Measurements from ENCODE around the gene GRHL1. TPM values are rescaled to one million over a fixed set of nuclear protein-coding genes. Genes with fewer than 3 reads are reported as not detected.

GRHL1 gene
- total and polyA plus RNA-seq, 4 donors = 3.6 to 13.7 (median 6.1) TPM

DNA sequence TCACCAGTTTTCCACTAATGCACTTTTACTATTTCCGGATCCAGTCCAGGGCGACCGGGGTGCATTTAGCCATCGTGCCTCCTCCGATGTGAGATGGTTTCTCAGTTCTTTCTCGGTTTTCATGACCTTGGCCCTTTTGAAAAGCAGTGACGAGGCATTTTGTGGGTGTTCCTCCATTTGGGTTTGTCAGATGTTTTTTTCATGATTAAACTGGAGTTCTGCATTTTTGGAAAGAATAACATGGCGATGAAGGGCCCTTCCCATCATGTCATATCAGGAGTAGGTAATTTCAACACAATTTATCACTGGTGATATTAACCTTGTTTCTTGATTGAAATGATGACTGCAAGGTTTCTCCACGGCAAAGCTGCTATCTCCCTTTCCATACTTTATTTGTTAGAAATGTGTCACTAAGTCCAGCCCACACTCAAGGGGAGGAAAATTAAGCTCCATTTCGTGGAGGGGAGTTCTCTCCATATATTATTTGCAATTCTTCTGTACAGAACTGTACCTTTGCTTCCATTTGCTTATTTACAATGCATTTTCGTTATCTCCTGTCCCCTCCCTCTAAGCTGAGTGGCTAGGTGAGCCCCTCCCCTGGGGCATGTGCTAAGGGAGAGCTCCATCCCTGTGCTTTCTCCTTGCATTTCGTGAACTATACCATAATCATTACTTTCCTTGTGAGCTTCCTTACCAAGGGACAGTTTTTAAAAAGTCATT is 83.0 kb downstream of the GRHL1 start (continued):
- TF ChIP-seq RXRA (IDR thresholded peaks at IDR 0.05) (no peak), FOXA2 (IDR thresholded peaks at IDR 0.05) (no peak), FOXA1 (IDR thresholded peaks at IDR 0.05) (no peak), HNF4A (conservative IDR thresholded peaks at IDR 0.05) (no peak), NR2F2 (IDR thresholded peaks at IDR 0.05) (no peak)
- TF ChIP-seq, protein P1, sequence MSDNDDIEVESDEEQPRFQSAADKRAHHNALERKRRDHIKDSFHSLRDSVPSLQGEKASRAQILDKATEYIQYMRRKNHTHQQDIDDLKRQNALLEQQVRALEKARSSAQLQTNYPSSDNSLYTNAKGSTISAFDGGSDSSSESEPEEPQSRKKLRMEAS (IDR thresholded peaks at IDR 0.05) = no peak

DNA sequence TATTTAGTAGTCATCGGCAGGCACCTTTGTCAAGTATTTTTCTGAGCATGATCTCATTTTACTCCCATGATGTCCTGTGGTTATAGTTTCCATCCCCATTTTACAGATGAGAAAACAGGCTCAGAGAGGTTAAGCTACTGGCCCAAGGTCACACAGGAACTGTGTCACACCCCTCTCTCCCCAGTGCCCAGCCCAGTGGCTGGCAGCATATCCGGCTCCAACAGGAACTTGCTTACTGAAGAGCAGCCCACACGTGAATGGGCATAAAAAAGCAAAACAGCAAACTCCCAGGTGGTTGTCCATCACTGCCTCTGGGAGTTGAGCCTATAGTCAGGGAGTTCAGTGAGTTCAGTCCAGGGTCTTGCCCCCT is 83.5 kb downstream of the GRHL1 start:
- Histone ChIP-seq H3K27ac (ENCODE audit: low read depth in 1 of 2, low read length in 2 of 2) (no peak overlapping the region), H3K4me1 (ENCODE audit: control insufficient read depth in 4 of 4, insufficient read depth in 4 of 4, low read length in 3 of 4) (peaks cover 8 to 30% (median 25%) of the 10 kb centered on the region in 4 donors), H3K4me3 (ENCODE audit: low read depth in 1 of 3, low read length in 3 of 3) (no peak overlapping the region), H3K36me3 (ENCODE audit: control insufficient read depth in 4 of 4, insufficient read depth in 3 of 4, low read depth in 1 of 4, low read length in 3 of 4) (no peaks in the 10 kb centered on the region), H3K9me3 (ENCODE audit: control insufficient read depth in 4 of 4, low read length in 3 of 4) (no peaks in the 10 kb centered on the region), H3K9ac (ENCODE audit: low read depth in 1 of 2, low read length in 2 of 2) (no peak overlapping the region), H3K27me3 (ENCODE audit: control insufficient read depth in 4 of 4, insufficient read depth in 4 of 4, low read length in 3 of 4) (no peaks in the 10 kb centered on the region)
- DNase-seq (ENCODE audit: low spot score) = no peak
- WGBS = 70% methylated on average over 3 of the region's 3 CpGs
- TF ChIP-seq HNF4G (IDR thresholded peaks at IDR 0.05) (no peak), NR2F2 (IDR thresholded peaks at IDR 0.05) (no peak), RXRA (IDR thresholded peaks at IDR 0.05) (no peak), TAF1 (conservative IDR thresholded peaks at IDR 0.05) (no peak), GABPA (IDR thresholded peaks at IDR 0.05 in 1 of 2, conservative IDR thresholded peaks at IDR 0.05 in 1 of 2) (no peak), FOXA1 (IDR thresholded peaks at IDR 0.05) (no peak)
- TF ChIP-seq, protein P1 (IDR thresholded peaks at IDR 0.05) = no peak
- TF ChIP-seq, protein P2, sequence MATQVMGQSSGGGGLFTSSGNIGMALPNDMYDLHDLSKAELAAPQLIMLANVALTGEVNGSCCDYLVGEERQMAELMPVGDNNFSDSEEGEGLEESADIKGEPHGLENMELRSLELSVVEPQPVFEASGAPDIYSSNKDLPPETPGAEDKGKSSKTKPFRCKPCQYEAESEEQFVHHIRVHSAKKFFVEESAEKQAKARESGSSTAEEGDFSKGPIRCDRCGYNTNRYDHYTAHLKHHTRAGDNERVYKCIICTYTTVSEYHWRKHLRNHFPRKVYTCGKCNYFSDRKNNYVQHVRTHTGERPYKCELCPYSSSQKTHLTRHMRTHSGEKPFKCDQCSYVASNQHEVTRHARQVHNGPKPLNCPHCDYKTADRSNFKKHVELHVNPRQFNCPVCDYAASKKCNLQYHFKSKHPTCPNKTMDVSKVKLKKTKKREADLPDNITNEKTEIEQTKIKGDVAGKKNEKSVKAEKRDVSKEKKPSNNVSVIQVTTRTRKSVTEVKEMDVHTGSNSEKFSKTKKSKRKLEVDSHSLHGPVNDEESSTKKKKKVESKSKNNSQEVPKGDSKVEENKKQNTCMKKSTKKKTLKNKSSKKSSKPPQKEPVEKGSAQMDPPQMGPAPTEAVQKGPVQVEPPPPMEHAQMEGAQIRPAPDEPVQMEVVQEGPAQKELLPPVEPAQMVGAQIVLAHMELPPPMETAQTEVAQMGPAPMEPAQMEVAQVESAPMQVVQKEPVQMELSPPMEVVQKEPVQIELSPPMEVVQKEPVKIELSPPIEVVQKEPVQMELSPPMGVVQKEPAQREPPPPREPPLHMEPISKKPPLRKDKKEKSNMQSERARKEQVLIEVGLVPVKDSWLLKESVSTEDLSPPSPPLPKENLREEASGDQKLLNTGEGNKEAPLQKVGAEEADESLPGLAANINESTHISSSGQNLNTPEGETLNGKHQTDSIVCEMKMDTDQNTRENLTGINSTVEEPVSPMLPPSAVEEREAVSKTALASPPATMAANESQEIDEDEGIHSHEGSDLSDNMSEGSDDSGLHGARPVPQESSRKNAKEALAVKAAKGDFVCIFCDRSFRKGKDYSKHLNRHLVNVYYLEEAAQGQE (IDR thresholded peaks at IDR 0.05) = no peak

DNA sequence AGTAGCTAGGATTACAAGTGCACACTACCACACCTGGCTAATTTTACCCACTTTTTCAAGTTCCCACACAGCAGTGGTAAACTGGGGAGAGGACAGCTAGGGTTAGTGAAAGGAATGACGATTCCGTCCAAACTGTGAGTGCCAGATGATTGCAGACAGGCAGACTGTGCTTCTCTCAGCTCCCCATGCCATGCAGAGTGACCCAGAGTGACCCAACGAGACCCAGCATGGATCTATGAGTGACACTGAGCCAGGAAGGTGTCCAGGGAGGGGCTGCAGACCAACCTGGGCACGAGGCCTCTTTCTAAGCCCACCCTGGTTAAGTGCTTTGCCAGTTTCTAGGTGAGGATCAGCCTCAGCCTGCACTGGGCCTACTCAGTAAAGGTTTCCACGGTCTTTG is 84.1 kb downstream of the GRHL1 start:
- no peak overlapping the region for H3K9ac ChIP-seq (ENCODE audit: low read depth in 1 of 2, low read length in 2 of 2)
- H3K4me3 ChIP-seq (ENCODE audit: low read depth in 1 of 3, low read length in 3 of 3) = no peak overlapping the region
- peak overlapping the region; percentile 73 to 90 for H3K27ac ChIP-seq (ENCODE audit: low read depth in 1 of 2, low read length in 2 of 2)
- H3K9me3 ChIP-seq (ENCODE audit: control insufficient read depth in 4 of 4, low read length in 3 of 4) = no peaks in the 10 kb centered on the region
- TF ChIP-seq HNF4A (conservative IDR thresholded peaks at IDR 0.05) (no peak), RAD21 (IDR thresholded peaks at IDR 0.05) (no peak), RXRA (IDR thresholded peaks at IDR 0.05) (peak in 1 of 2 donors; percentile 19)
- H3K4me1 ChIP-seq (ENCODE audit: control insufficient read depth in 4 of 4, insufficient read depth in 4 of 4, low read length in 3 of 4) = peaks cover 11 to 36% (median 28%) of the 10 kb centered on the region in 4 donors
- no peaks in the 10 kb centered on the region for H3K36me3 ChIP-seq (ENCODE audit: control insufficient read depth in 4 of 4, insufficient read depth in 3 of 4, low read depth in 1 of 4, low read length in 3 of 4)
- WGBS = 38% methylated on average over 5 of the region's 5 CpGs
- no peak for DNase-seq (ENCODE audit: low spot score)
- H3K27me3 ChIP-seq (ENCODE audit: control insufficient read depth in 4 of 4, insufficient read depth in 4 of 4, low read length in 3 of 4) = no peaks in the 10 kb centered on the region

All from liver (tissue), 9 donors.